SU-DHL-6 (cell line): ENCODE measurements around the gene CDX4.

Source experiments
- H2AFZ ChIP-seq: fragments of 200-600 bp; sonication (generic); 2 replicates; pipeline ENCODE4 v1.6.1; 2014; ENCODE audit warnings: low read depth, mild to moderate bottlenecking, moderate library complexity, mixed read lengths, antibody characterized with exemption, low read length; ENCODE audit not compliant: severe bottlenecking
- H3F3A ChIP-seq: fragments of 200-600 bp; shearing (Covaris generic); 2 replicates; pipeline ENCODE4 v1.6.0; 2016; ENCODE audit warnings: antibody characterized with exemption, mild to moderate bottlenecking; ENCODE audit not compliant: insufficient read depth
- H3K27ac ChIP-seq: fragments of 200-600 bp; sonication (generic); 2 replicates; pipeline ENCODE4 v1.5.1; 2016; ENCODE audit warnings: low read depth, mild to moderate bottlenecking, low read length, moderate library complexity, mixed read lengths
- H3K27me3 ChIP-seq: fragments of 200-600 bp; sonication (generic), shearing (Covaris generic); 2 replicates; pipeline ENCODE4 v1.6.0; 2014; ENCODE audit warnings: mild to moderate bottlenecking, low read length
- H3K36me3 ChIP-seq: fragments of 200-600 bp; sonication (generic); 2 replicates; pipeline ENCODE4 v1.6.1; 2014; ENCODE audit warnings: mild to moderate bottlenecking, low read length, mixed read lengths
- H3K4me2 ChIP-seq: fragments of 300-600, 200-600 bp; shearing (Covaris generic), sonication (generic); 2 replicates; pipeline ENCODE4 v1.6.0; 2014; ENCODE audit warnings: low read length, low read depth, mild to moderate bottlenecking; ENCODE audit not compliant: poor library complexity, severe bottlenecking
- H3K4me3 ChIP-seq: fragments of 200-600 bp; sonication (generic); 2 replicates; pipeline ENCODE4 v1.5.1; 2014; ENCODE audit warnings: antibody characterized with exemption, low read length, mild to moderate bottlenecking, mixed read lengths; ENCODE audit not compliant: insufficient read depth, poor library complexity, severe bottlenecking
- H3K79me2 ChIP-seq: fragments of 200-600 bp; sonication (generic); 2 replicates; pipeline ENCODE4 v1.6.1; 2014; ENCODE audit warnings: mild to moderate bottlenecking, low read length, moderate library complexity; ENCODE audit not compliant: insufficient read depth
- H3K9ac ChIP-seq: fragments of 200-600 bp; sonication (generic); 2 replicates; pipeline ENCODE4 v1.7.0; 2014; ENCODE audit warnings: mild to moderate bottlenecking, low read length
- H3K9me2 ChIP-seq: fragments of 200-600 bp; sonication (generic); replicated peaks from 2 replicates; pipeline ENCODE4 v1.6.1; 2014; ENCODE audit warnings: low read length; ENCODE audit not compliant: insufficient read depth
- H3K9me3 ChIP-seq: fragments of 200-600 bp; sonication (generic); 2 replicates; pipeline ENCODE4 v1.6.1; 2014; ENCODE audit warnings: low read length, mixed read lengths; ENCODE audit not compliant: insufficient read depth
- H4K20me1 ChIP-seq: fragments of 200-600 bp; sonication (generic); 2 replicates; pipeline ENCODE4 v1.6.1; 2014; ENCODE audit warnings: low read depth, mild to moderate bottlenecking, antibody characterized with exemption, low read length, moderate library complexity, mixed read lengths
- CTCF ChIP-seq: fragments of 200-600 bp; sonication (generic); IDR thresholded peaks from one replicate; pipeline ENCODE4 v1.5.1; 2017; ENCODE audit warnings: antibody characterized with exemption, mild to moderate bottlenecking, low read length, moderate library complexity; ENCODE audit not compliant: insufficient read depth, poor library complexity, severe bottlenecking
- EZH2phosphoT487 ChIP-seq: fragments of 200-600 bp; sonication (generic), shearing (Covaris generic); conservative IDR thresholded peaks from 2 replicates; pipeline ENCODE4 v1.6.1; 2018; ENCODE audit warnings: mild to moderate bottlenecking, antibody characterized with exemption, low read length, moderate library complexity, mixed read lengths

Gene CDX4

GRCh38 chrX:73446831-73447230 lies at the start of gene CDX4:
CDX4 (plus strand) TSS chrX:73447053; CDS start chrX:73447254, 201 bp downstream.
- Histone ChIP-seq H3K36me3 (no peaks in the 10 kb centered on the region), H3F3A (no peaks in the 10 kb centered on the region), H3K79me2 (no peaks in the 10 kb centered on the region), H3K9me3 (no peaks in the 10 kb centered on the region), H4K20me1 (no peaks in the 10 kb centered on the region), H3K4me2 (no peak within 1 kb of the TSS), H3K27ac (no peak within 1 kb of the TSS), H3K4me3 (no peak within 1 kb of the TSS), H3K27me3 (no peaks in the 10 kb centered on the region), H2AFZ (no peak within 1 kb of the TSS), H3K9ac (no peak within 1 kb of the TSS), H3K9me2 (no peaks in the 10 kb centered on the region)
- TF ChIP-seq CTCF (no peak), EZH2phosphoT487 (no peak)

GRCh38 chrX:73398185-73398914 lies 48.5 kb upstream of the CDX4 start:
- Histone ChIP-seq H3K27ac (no peak overlapping the region), H4K20me1 (no peaks in the 10 kb centered on the region), H2AFZ (no peak overlapping the region)

GRCh38 chrX:73400136-73400748 lies 46.6 kb upstream of the CDX4 start:
- Histone ChIP-seq H3K27me3 (no peaks in the 10 kb centered on the region), H3K9me2 (no peaks in the 10 kb centered on the region), H3K9me3 (no peaks in the 10 kb centered on the region), H2AFZ (no peak overlapping the region), H3K9ac (no peak overlapping the region), H3K36me3 (no peaks in the 10 kb centered on the region), H3F3A (no peaks in the 10 kb centered on the region), H3K27ac (no peak overlapping the region), H3K4me3 (no peak overlapping the region), H3K4me2 (no peak overlapping the region), H4K20me1 (no peaks in the 10 kb centered on the region), H3K79me2 (no peaks in the 10 kb centered on the region)
- TF ChIP-seq EZH2phosphoT487 (no peak), CTCF (no peak)

More at GRCh38 chrX:73398185-73398914, 48.5 kb upstream of the CDX4 start:
- TF ChIP-seq CTCF (no peak), EZH2phosphoT487 (no peak)
- Histone ChIP-seq H3K9ac (no peak overlapping the region), H3K4me2 (no peak overlapping the region), H3K27me3 (no peaks in the 10 kb centered on the region), H3F3A (no peaks in the 10 kb centered on the region), H3K4me3 (no peak overlapping the region), H3K36me3 (no peaks in the 10 kb centered on the region), H3K79me2 (no peaks in the 10 kb centered on the region), H3K9me2 (no peaks in the 10 kb centered on the region), H3K9me3 (no peaks in the 10 kb centered on the region)
